Natural killer cell (primary cell): Measurements from ENCODE around the gene POLR3H. TPM values are rescaled to one million over a fixed set of nuclear protein-coding genes. Genes with fewer than 3 reads are reported as not detected.

Source experiments
- ATAC-seq, 3 donors: fragments of 150-1000 bp in 2 of 3; fragments of 200-7000 bp in 1 of 3; cut with Tn5 transposase; 1 replicate in 1 of 3; 2 replicates in 2 of 3; pipeline ENCODE4 v1.10.0; 2021; ENCODE audit warnings: mild to moderate bottlenecking in 2 of 3, moderate library complexity in 2 of 3
- DNase-seq, 2 donors: peaks; one replicate each; pipeline versions ENCODE4 v3.0.0 to v3.0.0-alpha.2; 2013 to 2021; ENCODE audit warnings: mixed read lengths in 1 of 2
- H3K27ac ChIP-seq: one replicate; pipeline ENCODE4 v1.5.1; 2013; ENCODE audit warnings: mild to moderate bottlenecking, low read length
- H3K27me3 ChIP-seq: one replicate; pipeline ENCODE4 v1.6.1; 2013; ENCODE audit warnings: low read length; ENCODE audit not compliant: control insufficient read depth, insufficient read depth
- H3K36me3 ChIP-seq: one replicate; pipeline ENCODE4 v1.6.1; 2013; ENCODE audit warnings: low read length; ENCODE audit not compliant: control insufficient read depth, insufficient read depth
- H3K4me1 ChIP-seq: one replicate; pipeline ENCODE4 v1.6.1; 2013; ENCODE audit warnings: low read length; ENCODE audit not compliant: control insufficient read depth, insufficient read depth
- H3K4me3 ChIP-seq: one replicate; pipeline ENCODE4 v1.5.1; 2013; ENCODE audit warnings: low read length
- H3K9me3 ChIP-seq: one replicate; pipeline ENCODE4 v1.6.1; 2013; ENCODE audit warnings: low read length; ENCODE audit not compliant: control insufficient read depth, insufficient read depth
- H3K27ac Mint-ChIP-seq, 2 donors: one replicate each; pipeline ENCODE4 v1.8.0; 2022; ENCODE audit warnings: mild to moderate bottlenecking in 2 of 2, mixed read lengths in 2 of 2, moderate library complexity in 1 of 2
- H3K27me3 Mint-ChIP-seq, 2 donors: one replicate each; pipeline ENCODE4 v1.8.0; 2022; ENCODE audit warnings: low read depth in 2 of 2, mixed read lengths in 2 of 2
- H3K36me3 Mint-ChIP-seq: one replicate; pipeline ENCODE4 v1.8.0; 2022; ENCODE audit warnings: mixed read lengths
- H3K4me1 Mint-ChIP-seq, 2 donors: one replicate each; pipeline ENCODE4 v1.8.0; 2022; ENCODE audit warnings: mixed read lengths in 2 of 2
- H3K4me3 Mint-ChIP-seq: one replicate; pipeline ENCODE4 v1.8.0; 2022; ENCODE audit warnings: mild to moderate bottlenecking, moderate library complexity, mixed read lengths
- H3K9me3 Mint-ChIP-seq, 2 donors: one replicate each; pipeline ENCODE4 v1.8.0; 2022; ENCODE audit warnings: mixed read lengths in 2 of 2
- CTCF ChIP-seq: fragments of 200-600 bp; IDR thresholded peaks from one replicate; pipeline ENCODE4 v1.8.0; 2022; ENCODE audit warnings: antibody characterized with exemption
- WGBS: methylation state at CpG from one replicate; pipeline ENCODE4 v1.1.7; 2013; ENCODE audit warnings: missing lambda C conversion rate; ENCODE audit not compliant: insufficient coverage; 5-methylcytosine and 5-hydroxymethylcytosine counted together
- intact Hi-C: fragments of 100-400 bp; cut with micrococcal nuclease; formaldehyde crosslinking; loops from one replicate; pipeline ENCODE4 v1.14.2; 2022
- total RNA-seq, 4 donors: library from RNA; stranded (reverse); fragments of 120-200 nt in 1 of 4; gene quantifications; one replicate each; pipeline versions ENCODE4 v1.2.3 to v1.2.4, GENCODE V29; 2013 to 2022

The POLR3H gene
- total RNA-seq, 3 donors from 2014 or later (not counting 1 experiment from before 2014, with no cell fraction given) = 13.1 to 18.8 (median 16.2) TPM

DNA sequence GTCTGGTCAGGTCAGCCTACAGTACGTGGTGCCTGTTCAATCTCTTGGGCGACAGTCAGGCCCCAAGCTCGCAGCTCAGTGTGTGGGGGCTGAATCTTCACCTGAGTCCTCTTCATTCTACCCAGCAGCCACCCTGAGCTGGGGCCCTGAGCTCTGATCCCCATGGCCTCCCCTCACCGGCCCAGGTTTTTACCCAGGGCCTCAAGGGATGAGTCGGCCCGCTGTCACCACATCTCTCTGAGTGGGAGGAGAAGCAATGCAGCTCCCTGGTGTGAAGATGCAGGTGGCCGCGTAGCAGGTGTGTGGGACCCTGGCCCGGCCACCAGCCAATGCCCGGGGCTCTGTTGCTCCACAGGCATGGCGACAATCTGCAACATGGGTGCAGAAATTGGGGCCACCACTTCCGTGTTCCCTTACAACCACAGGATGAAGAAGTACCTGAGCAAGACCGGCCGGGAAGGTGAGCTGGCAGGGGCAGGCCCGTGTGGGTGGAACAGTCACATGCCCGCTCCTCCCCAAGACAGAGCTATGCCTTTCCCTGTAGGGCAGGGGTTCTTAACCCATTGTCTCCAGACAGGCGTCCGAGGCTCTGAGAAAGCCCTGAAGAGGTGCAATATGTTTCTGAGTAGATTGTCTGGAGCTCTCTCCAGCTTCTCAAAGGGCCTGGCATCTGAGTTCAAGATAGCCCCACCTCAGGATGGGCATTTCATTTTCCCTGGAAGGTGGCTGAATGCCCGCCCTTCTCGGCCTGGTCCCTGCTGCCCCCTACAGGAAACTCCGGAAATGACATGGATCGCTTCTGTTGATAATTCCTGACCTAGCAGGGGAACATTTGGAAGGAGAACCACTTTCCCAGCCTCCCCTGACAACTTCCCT lies 26.9 kb downstream of the POLR3H start:
- Mint-ChIP-seq H3K4me1 (no peaks in the 10 kb centered on the region), H3K27ac (no peak overlapping the region), H3K9me3 (no peaks in the 10 kb centered on the region), H3K4me3 (no peak overlapping the region), H3K36me3 (peaks cover 4% of the 10 kb centered on the region), H3K27me3 (no peaks in the 10 kb centered on the region)
- WGBS = 84% methylated on average over 22 of the region's 22 CpGs
- intact Hi-C loops = no loop called here
- Histone ChIP-seq H3K27ac (no peak overlapping the region), H3K36me3 (peaks cover 50% of the 10 kb centered on the region), H3K4me1 (no peaks in the 10 kb centered on the region), H3K9me3 (no peaks in the 10 kb centered on the region), H3K4me3 (no peak overlapping the region), H3K27me3 (no peaks in the 10 kb centered on the region)
- DNase-seq (peak in 1 of 2 donors; percentile 59), ATAC-seq (no peak)
- TF ChIP-seq CTCF = peak; percentile 61

- H3K27ac ChIP-seq = no peak overlapping the region
- H3K4me1 ChIP-seq = no peaks in the 10 kb centered on the region
- Mint-ChIP-seq H3K36me3 (peaks cover 9% of the 10 kb centered on the region), H3K4me3 (no peak overlapping the region), H3K4me1 (no peaks in the 10 kb centered on the region), H3K27ac (no peak overlapping the region), H3K9me3 (no peaks in the 10 kb centered on the region), H3K27me3 (no peaks in the 10 kb centered on the region)
- H3K36me3 ChIP-seq = peaks cover 59% of the 10 kb centered on the region
- no peak for TF ChIP-seq CTCF
- intact Hi-C loops = no loop called here
- 96% methylated on average over 8 of the region's 8 CpGs for WGBS
- no peaks in the 10 kb centered on the region for H3K27me3 ChIP-seq
- ATAC-seq = no peak
- no peak overlapping the region for H3K4me3 ChIP-seq
- no peaks in the 10 kb centered on the region for H3K9me3 ChIP-seq
- DNase-seq = no peak
Measured at GRCh38 chr22:41516462-41516861, 27.8 kb downstream of the POLR3H start.

DNA sequence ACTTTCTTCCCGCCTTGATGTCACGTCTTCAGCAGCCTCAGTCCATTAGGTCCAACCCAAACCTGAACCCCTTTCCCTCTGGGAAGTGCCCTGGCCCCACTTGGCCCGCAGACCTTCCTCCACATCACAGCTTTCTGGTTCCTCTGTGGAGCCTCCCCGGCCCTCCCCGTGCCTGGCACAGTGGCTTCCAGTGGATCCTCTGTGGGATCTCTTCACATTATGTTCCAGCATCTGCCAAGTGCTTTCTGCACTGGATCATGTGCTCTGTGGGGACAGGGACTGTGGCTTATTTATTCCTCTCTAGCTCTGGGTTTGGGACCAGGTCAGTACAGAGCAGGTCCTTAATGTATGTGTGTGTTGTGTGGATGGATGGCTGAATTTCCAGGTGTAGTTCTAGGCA lies 30.9 kb downstream of the POLR3H start:
- H3K4me3 ChIP-seq = no peak overlapping the region
- Mint-ChIP-seq H3K27ac (peak overlapping the region in 1 of 2 donors; percentile 59), H3K36me3 (peaks cover 9% of the 10 kb centered on the region), H3K9me3 (no peaks in the 10 kb centered on the region), H3K4me1 (peaks cover 0 to 6% of the 10 kb centered on the region in 2 donors), H3K27me3 (no peaks in the 10 kb centered on the region), H3K4me3 (no peak overlapping the region)
- H3K27me3 ChIP-seq = no peaks in the 10 kb centered on the region
- H3K4me1 ChIP-seq = no peaks in the 10 kb centered on the region
- peaks cover 76% of the 10 kb centered on the region for H3K36me3 ChIP-seq
- H3K27ac ChIP-seq = no peak overlapping the region
- ATAC-seq = no peak
- intact Hi-C loops = no loop called here
- no peak for DNase-seq
- H3K9me3 ChIP-seq = no peaks in the 10 kb centered on the region
- 95% methylated on average over 5 of the region's 5 CpGs for WGBS
- TF ChIP-seq CTCF = no peak
